NCI-H2171 (cell line): ENCODE data around the gene ETV2.
"Not testable (repeated sequence)": the region's sequence is repeated elsewhere in the genome, so short reads cannot be mapped to it uniquely, and the experiment has no call there.

Experiments
- DNase-seq: peaks from one replicate; lab custom pipeline; 2025; lab: John Stamatoyannopoulos, UW

Gene ETV2

GRCh38 chr19:35641515-35642151 is at the start of gene ETV2:
Gene ETV2, plus strand, starts transcription at chr19:35641745. Its CDS starts 716 bp downstream, at chr19:35642461.
- no peak for DNase-seq

- no peak for DNase-seq
Measured at GRCh38 chr19:35592226-35592625, 49.3 kb upstream of the ETV2 start.

GRCh38 chr19:35595026-35595425 is 46.5 kb upstream of the ETV2 start:
- not testable (repeated sequence) for DNase-seq

- DNase-seq: no peak
Measured at GRCh38 chr19:35595928-35596327, 45.6 kb upstream of the ETV2 start.

- no peak for DNase-seq
Measured at GRCh38 chr19:35596366-35596999, 45.1 kb upstream of the ETV2 start.

- no peak for DNase-seq
Measured at GRCh38 chr19:35601971-35602370, 39.6 kb upstream of the ETV2 start.

- DNase-seq: not testable (repeated sequence)
Measured at GRCh38 chr19:35604436-35604835, 37.1 kb upstream of the ETV2 start.

- not testable (repeated sequence) for DNase-seq
Measured at GRCh38 chr19:35607170-35607569, 34.4 kb upstream of the ETV2 start.

GRCh38 chr19:35607661-35608060 is 33.9 kb upstream of the ETV2 start:
- DNase-seq: no peak

GRCh38 chr19:35608251-35608650 is 33.3 kb upstream of the ETV2 start:
- no peak for DNase-seq

- DNase-seq: no peak
Measured at GRCh38 chr19:35609851-35610353, 31.6 kb upstream of the ETV2 start.

GRCh38 chr19:35612224-35612558 is 29.4 kb upstream of the ETV2 start:
- no peak for DNase-seq

- DNase-seq: peak; percentile 89
Measured at GRCh38 chr19:35612559-35613321, 28.8 kb upstream of the ETV2 start, which contains the start of gene HAUS5. Gene HAUS5, plus strand, starts transcription at chr19:35612735. Its CDS starts 60 bp downstream, at chr19:35612795.

GRCh38 chr19:35613574-35613973 is 28.0 kb upstream of the ETV2 start:
- no peak for DNase-seq

- DNase-seq: no peak
Measured at GRCh38 chr19:35615036-35615435, 26.5 kb upstream of the ETV2 start.

GRCh38 chr19:35618857-35619256 is 22.7 kb upstream of the ETV2 start:
- DNase-seq: no peak

GRCh38 chr19:35619290-35619923 is 22.1 kb upstream of the ETV2 start:
- DNase-seq: no peak

GRCh38 chr19:35620001-35620400 is 21.5 kb upstream of the ETV2 start:
- DNase-seq: no peak

GRCh38 chr19:35621708-35622107 is 19.8 kb upstream of the ETV2 start:
- DNase-seq: no peak

GRCh38 chr19:35622750-35623149 is 18.8 kb upstream of the ETV2 start:
- DNase-seq: no peak

GRCh38 chr19:35623327-35624010 is 18.1 kb upstream of the ETV2 start:
- no peak for DNase-seq

- DNase-seq: no peak
Measured at GRCh38 chr19:35628264-35628564, 13.3 kb upstream of the ETV2 start.
